ENCODE data around the gene FAM186B. TPM values are rescaled to one million over a fixed set of nuclear protein-coding genes. Genes with fewer than 3 reads are reported as not detected.

The FAM186B gene
- total RNA-seq, 1 experiment from 2014 or later: 0.46 TPM

GRCh38 chr12:49539406-49540228 is 65.8 kb downstream of the FAM186B start:
- Histone ChIP-seq H2BK12ac (ENCODE audit: insufficient read length, low read depth, low read length) (no peak overlapping the region), H2AFZ (ENCODE audit: low read length) (no peak overlapping the region), H2AK5ac (ENCODE audit: insufficient read length, low read length) (no peak overlapping the region), H3K56ac (ENCODE audit: insufficient read length, low read depth, low read length) (no peak overlapping the region), H3K4ac (ENCODE audit: low read depth, low read length) (no peak overlapping the region), H3K14ac (ENCODE audit: insufficient read depth, low read length) (no peak overlapping the region), H3K79me1 (ENCODE audit: insufficient read depth, low read depth, low read length, poor library complexity, severe bottlenecking) (no peaks in the 10 kb centered on the region), H2BK20ac (ENCODE audit: low read depth, low read length, poor library complexity, severe bottlenecking) (no peak overlapping the region), H2BK15ac (ENCODE audit: low read depth, low read length) (no peak overlapping the region), H3K23me2 (ENCODE audit: insufficient read length, low read depth, low read length, poor library complexity, severe bottlenecking) (peaks cover 14% of the 10 kb centered on the region), H3K4me2 (ENCODE audit: insufficient read depth, insufficient read length, low read length) (no peak overlapping the region), H2BK5ac (ENCODE audit: insufficient read length, low read length) (no peak overlapping the region), H4K91ac (ENCODE audit: insufficient read length, low read depth, low read length) (no peak overlapping the region), H3K27me3 (ENCODE audit: insufficient read depth, low read length) (peaks cover 63% of the 10 kb centered on the region), H4K8ac (replicated peaks; ENCODE audit: insufficient read length, low read depth, low read length) (no peak overlapping the region), H3K23ac (ENCODE audit: insufficient read length, low read depth, low read length) (no peak overlapping the region), H3K4me1 (ENCODE audit: insufficient read depth, low read length) (no peaks in the 10 kb centered on the region; the same call in 1 of the 2 replicates), H3K27ac (ENCODE audit: insufficient read length, low read depth, low read length) (no peak overlapping the region), H4K5ac (ENCODE audit: insufficient read length, low read depth, low read length) (no peak overlapping the region), H3K79me2 (ENCODE audit: insufficient read depth, low read length) (no peaks in the 10 kb centered on the region), H3K9ac (ENCODE audit: extremely low read depth, insufficient read length, low read length) (no peak overlapping the region), H2BK120ac (ENCODE audit: low read depth, low read length, poor library complexity, severe bottlenecking) (no peak overlapping the region), H3K9me3 (ENCODE audit: control insufficient read depth, low read depth, low read length) (no peaks in the 10 kb centered on the region), H3K18ac (ENCODE audit: insufficient read length, low read depth, low read length) (no peak overlapping the region), H4K20me1 (ENCODE audit: control insufficient read depth, insufficient read depth, insufficient read length) (no peaks in the 10 kb centered on the region), H3T11ph (ENCODE audit: low read length) (no peak overlapping the region)
- H3K4me1 Mint-ChIP-seq: peaks cover 14 to 37% of the 10 kb centered on the region in 2 experiments
- peaks cover 96% of the 10 kb centered on the region for H3K27me3 Mint-ChIP-seq (ENCODE audit: low read depth)
- no peak for TF ChIP-seq CTCF (conservative IDR thresholded peaks at IDR 0.05)
- peak overlapping the region; percentile 49 to 78 for H3K4me3 Mint-ChIP-seq
- WGBS (ENCODE audit: extremely low coverage, insufficient read length, low lambda C conversion rate): no CpG with 5 or more reads among the region's 47 CpGs
- peak; percentile 31 for DNase-seq
- H3K9me3 Mint-ChIP-seq: no peaks in the 10 kb centered on the region; a peak in 1 of 5 replicates
- H3K36me3 Mint-ChIP-seq (ENCODE audit: insufficient read depth in 1 of 3, low read depth in 3 of 3): no peaks in the 10 kb centered on the region
- no peak overlapping the region for H3K27ac Mint-ChIP-seq
